BE2C (cell line): ENCODE measurements around the gene SH2D7.

Experiments
- DNase-seq: peaks from one replicate; pipeline ENCODE4 v3.0.0-alpha.2; 2020
- H3K27me3 ChIP-seq: fragments of 250-450 bp; sonication (Bioruptor Pico); 2 replicates; pipeline ENCODE4 v1.5.1; 2020; ENCODE audit warnings: mild to moderate bottlenecking
- H3K36me3 ChIP-seq: fragments of 250-450 bp; sonication (Bioruptor Pico); 2 replicates; pipeline ENCODE4 v1.5.1; 2020; ENCODE audit warnings: mild to moderate bottlenecking
- H3K4me1 ChIP-seq: fragments of 250-450 bp; sonication (Bioruptor Pico); 2 replicates; pipeline ENCODE4 v1.5.1; 2020
- H3K4me3 ChIP-seq: 2 replicates; pipeline ENCODE4 v1.5.1; 2011; ENCODE audit warnings: low read depth, low read length
- H3K9me3 ChIP-seq: fragments of 250-450 bp; sonication (Bioruptor Pico); 2 replicates; pipeline ENCODE4 v1.5.1; 2020
- TF ChIP-seq, protein P1 (sequence below): IDR thresholded peaks from 2 replicates; pipeline ENCODE4 v1.5.1; 2012; ENCODE audit warnings: mild to moderate bottlenecking, low read depth, low read length

The SH2D7 gene

DNA sequence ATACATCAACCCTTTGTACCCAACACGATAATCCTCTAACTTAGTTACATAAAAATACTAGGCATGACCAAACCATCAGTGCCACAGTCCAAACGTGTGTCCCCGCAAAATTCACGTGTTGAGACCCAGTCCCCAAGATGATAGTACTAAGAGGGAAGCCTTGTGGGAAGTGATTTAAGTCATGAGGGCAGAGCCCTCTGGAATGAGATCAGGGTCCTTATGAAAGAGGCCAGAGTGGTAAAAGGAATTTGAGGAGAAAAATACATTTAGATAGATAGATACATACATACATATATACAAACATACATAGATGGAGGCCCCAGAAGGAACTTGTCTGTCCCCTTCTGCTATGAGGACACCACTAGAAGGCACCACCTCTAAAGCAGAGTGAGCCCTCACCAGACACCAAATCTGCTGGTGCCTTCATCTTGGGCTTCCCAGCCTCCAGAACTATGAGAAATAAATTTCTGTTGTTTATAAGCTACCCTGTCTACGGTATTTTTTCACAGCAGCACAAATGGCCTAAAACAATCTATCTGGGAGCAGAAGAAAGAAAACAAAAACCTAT lies 22.8 kb upstream of the SH2D7 start:
- H3K4me1 ChIP-seq = peaks cover 39% of the 10 kb centered on the region
- TF ChIP-seq, protein P1, sequence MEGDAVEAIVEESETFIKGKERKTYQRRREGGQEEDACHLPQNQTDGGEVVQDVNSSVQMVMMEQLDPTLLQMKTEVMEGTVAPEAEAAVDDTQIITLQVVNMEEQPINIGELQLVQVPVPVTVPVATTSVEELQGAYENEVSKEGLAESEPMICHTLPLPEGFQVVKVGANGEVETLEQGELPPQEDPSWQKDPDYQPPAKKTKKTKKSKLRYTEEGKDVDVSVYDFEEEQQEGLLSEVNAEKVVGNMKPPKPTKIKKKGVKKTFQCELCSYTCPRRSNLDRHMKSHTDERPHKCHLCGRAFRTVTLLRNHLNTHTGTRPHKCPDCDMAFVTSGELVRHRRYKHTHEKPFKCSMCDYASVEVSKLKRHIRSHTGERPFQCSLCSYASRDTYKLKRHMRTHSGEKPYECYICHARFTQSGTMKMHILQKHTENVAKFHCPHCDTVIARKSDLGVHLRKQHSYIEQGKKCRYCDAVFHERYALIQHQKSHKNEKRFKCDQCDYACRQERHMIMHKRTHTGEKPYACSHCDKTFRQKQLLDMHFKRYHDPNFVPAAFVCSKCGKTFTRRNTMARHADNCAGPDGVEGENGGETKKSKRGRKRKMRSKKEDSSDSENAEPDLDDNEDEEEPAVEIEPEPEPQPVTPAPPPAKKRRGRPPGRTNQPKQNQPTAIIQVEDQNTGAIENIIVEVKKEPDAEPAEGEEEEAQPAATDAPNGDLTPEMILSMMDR = no peak
- H3K27me3 ChIP-seq = no peaks in the 10 kb centered on the region
- no peaks in the 10 kb centered on the region for H3K9me3 ChIP-seq
- H3K36me3 ChIP-seq = no peaks in the 10 kb centered on the region; the same call in 1 of the 2 replicates
- no peak overlapping the region for H3K4me3 ChIP-seq
- no peak for DNase-seq

DNA sequence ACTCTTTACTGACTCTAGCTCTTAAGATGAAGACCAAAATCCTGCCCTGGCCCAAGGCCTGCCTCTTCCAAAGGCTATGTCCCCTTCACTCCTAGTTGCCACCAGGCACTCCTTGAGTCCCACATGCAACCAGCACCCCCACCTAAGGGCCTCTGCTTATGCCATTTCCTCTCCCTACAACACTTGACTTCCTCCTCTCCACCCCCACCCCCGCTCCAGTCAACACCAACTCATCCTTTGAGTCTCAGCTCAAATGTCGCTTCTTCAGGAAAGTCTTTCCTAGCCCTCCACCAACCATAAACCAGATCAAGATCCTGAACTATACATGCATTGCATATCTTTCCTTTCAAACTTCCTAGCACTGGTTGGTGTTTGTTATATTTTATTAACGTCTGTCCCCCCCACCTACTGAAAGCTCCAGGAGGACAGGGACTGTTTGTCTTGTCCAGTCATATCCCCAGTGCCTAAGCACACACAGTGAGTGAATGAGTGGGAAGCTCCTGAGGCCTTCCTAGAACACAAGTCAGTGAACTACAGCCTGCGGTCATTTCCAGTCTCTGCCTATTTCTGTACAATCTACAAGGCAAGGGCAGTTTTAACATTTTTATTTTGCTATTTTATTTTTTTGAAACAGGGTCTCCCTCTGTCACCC lies 22.2 kb upstream of the SH2D7 start:
- Histone ChIP-seq H3K36me3 (no peaks in the 10 kb centered on the region; the same call in 1 of the 2 replicates), H3K27me3 (no peaks in the 10 kb centered on the region), H3K4me1 (peaks cover 36% of the 10 kb centered on the region), H3K9me3 (no peaks in the 10 kb centered on the region), H3K4me3 (no peak overlapping the region)
- TF ChIP-seq, protein P1 = no peak
- no peak for DNase-seq

DNA sequence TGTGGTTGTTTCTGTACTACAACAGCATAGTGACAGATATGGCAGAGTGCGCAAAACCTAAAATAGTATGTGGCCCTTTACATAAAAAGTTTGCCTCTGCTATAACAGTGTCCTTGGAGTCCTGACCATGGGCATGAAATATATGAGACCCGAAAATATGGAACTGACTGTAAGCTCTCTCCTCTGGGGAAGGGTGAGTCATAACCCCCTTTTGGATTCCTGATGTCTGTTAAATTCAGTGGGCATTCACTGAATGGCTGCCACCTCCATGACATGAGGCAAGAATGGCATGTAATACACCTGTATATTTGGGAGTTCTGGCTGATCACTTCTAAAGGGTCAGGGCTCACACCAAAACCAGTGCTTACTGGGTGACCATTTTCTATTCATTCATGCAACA lies 21.0 kb upstream of the SH2D7 start:
- no peaks in the 10 kb centered on the region for H3K36me3 ChIP-seq
- TF ChIP-seq, protein P1 = no peak
- no peaks in the 10 kb centered on the region for H3K27me3 ChIP-seq
- peaks cover 27% of the 10 kb centered on the region for H3K4me1 ChIP-seq
- no peak overlapping the region for H3K4me3 ChIP-seq
- H3K9me3 ChIP-seq = no peaks in the 10 kb centered on the region
- DNase-seq = no peak

DNA sequence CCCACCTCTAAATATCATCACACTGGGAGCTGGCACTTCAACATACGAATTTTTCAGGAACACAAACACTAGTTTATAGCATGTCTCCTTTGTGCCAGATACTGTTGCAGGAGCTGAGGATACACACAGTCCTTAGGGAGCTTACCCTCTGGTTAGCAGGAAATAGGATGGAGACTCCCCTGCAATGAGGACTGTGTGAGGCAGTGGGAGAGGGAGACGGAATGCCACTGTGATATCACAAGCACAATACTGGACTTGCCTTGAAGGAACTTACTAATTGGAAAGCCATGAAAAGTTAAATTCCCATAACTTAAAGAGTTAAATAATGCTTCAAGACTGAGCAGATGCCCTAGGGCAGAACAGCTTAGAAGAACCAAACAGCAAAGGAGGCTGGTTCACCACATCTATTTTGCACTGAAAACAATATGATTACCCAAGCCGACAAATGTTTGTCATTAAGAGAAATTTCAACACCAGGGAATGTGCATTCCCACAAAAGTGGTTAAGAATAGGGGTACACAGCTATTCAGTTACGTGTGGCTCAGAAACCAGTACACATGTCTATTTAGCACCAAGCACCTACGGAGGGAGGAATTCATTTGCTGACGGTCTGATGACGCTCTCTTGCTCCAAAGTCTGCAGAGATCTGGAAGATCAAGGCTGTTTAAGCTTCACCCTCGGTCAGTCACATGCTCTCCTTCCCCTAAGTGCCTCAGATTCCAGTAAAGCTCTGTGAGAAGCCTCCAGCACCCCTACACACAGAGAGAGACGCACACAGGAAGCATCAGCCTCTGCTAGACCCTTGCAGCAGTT lies 20.1 kb upstream of the SH2D7 start:
- Histone ChIP-seq H3K27me3 (no peaks in the 10 kb centered on the region), H3K4me3 (no peak overlapping the region), H3K4me1 (peaks cover 19% of the 10 kb centered on the region), H3K36me3 (no peaks in the 10 kb centered on the region), H3K9me3 (no peaks in the 10 kb centered on the region)
- TF ChIP-seq, protein P1 = no peak
- DNase-seq = no peak

DNA sequence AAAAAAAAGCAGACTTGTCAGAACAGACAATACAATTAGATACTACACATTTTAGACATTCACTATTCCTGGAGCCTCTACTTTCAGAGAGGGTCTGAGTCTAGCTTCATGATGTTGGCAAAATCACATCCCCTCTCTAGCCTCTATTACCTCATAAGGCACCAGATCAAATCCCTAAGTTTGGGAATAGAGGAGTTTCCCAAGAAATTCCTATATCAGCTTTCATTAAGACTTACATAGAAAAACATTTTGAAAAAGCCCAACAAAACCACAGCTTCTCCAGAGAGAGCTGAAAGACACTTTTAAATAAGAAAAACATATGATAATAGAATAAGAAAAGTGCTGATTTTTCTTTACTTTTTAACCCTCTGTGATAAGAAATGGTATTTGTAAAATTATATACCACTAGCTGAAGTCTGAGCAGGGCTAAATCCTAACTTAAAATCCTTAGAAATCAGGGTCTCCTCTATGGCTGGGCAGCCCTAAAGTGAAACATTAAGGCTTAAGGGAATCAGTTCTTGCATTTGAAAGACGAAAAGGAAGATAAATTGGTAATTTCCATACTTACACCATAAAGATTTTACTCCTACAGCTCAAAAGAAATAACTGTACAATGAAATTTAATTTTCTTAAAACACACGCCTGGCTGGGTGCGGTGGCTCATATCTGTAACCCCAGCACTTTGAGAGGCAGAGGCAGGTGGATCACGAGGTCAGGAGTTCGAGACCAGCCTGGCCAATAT lies 19.1 kb upstream of the SH2D7 start:
- Histone ChIP-seq H3K4me1 (peaks cover 13% of the 10 kb centered on the region), H3K4me3 (no peak overlapping the region), H3K36me3 (no peaks in the 10 kb centered on the region), H3K27me3 (no peaks in the 10 kb centered on the region), H3K9me3 (no peaks in the 10 kb centered on the region)
- TF ChIP-seq, protein P1 = no peak
- DNase-seq = no peak
